ENCODE data around the gene MFSD6.
"Not testable (repeated sequence)": the region's sequence is repeated elsewhere in the genome, so short reads cannot be mapped to it uniquely, and the experiment has no call there.

The MFSD6 gene

DNA sequence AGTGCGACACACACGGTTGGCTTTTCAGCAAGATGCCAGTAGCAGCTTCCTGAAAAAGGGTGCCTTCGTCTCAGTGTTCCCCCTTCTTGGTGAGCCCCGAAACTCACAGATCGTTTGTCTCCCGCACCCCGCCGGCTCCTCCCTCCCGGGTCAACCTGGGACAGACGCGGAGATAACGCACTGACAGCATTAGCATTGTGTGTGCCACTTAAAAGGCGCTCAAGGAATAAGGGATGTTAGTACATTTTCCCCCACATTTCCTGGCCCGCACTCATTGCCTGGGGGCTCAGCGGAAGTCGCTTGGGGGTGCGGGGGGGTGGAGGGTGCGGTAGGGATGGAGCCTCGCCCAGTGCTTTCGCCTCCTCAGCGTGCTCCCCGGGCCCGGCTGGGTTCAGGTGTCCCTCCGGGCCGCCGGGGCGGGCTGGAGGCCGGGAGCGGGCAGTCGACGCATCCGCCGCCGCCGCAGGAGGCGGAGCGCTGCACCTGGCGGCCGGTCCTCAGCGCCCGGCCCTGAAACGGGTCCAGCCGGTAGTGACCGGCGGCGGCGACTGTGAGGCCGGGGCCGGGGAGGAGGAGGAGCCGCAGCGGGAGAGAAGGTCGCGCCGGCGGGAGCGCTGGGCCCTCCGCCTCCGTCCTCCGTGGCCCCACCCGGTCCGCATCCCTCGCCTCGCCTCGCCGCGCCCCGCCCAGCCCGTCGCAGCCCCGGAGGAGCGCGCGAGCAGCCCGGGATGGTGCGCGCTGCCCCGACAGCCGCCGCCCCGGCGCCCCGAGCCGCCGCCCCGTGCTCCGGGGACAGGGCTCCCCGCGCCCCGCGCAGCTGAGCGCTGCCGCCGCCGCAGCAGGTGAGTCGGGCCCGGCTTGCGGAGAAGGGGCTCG, at the start of gene MFSD6:
Gene MFSD6 (plus strand): TSS at position 694 of the 876 bp plus-strand sequence. CDS start 27,675 bp downstream, outside the sequence.
- DNase-seq: peak; percentile 65

DNA sequence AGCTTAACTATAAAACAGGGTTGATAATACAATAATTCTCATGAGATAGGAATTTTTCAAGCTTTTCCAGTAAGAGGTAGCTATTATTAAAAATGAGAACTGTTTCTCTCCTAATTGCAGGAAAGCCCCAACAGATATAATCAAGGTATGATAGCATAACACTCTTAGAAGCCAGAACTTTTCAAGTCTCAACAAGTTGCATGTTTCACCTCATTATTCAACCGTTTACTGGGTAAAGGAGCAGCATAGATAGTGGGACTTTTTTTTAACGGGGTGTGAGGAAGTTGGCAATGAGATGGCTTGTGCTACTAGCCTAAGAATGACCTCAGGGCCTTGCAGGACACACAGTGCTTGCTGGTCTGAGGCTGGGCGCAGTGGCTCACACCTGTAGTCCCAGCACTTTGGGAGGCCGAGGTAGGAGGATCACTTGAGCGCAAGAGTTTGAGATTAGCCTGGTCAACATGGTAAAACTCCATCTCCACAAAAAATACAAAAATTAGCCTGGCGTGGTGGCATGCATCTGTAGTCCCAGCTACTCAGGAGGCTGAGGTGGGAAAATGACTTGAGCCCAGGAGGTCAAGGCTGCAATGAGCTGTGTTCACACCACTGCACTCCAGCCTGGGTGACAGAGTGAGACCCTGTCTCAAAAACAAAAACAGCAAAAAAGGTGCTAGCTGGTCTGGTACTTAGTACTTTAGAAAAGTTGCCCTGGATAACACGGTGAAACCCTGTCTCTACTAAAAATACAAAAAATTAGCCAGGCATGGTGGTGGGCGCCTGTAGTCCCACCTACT, 49.3 kb upstream of the MFSD6 start:
- DNase-seq: not testable (repeated sequence)

DNA sequence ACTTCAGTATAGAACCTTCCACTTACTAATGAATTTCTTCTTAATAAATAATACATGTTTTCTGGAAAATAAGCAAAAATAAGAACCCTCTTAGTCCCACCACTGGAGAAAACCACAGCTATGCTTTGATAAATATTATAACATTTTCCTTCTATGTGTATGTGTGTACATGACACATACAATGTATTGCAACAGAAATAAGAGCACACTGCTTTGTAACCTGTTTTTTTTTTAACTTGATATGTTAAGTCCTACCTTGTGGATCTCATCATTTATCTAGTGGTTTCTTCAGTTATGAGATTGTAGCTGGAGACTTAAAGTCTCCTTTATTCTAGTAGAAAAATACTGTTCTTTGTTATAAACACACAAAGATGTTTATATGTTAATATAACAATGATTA, 47.6 kb upstream of the MFSD6 start:
- no peak for DNase-seq

DNA sequence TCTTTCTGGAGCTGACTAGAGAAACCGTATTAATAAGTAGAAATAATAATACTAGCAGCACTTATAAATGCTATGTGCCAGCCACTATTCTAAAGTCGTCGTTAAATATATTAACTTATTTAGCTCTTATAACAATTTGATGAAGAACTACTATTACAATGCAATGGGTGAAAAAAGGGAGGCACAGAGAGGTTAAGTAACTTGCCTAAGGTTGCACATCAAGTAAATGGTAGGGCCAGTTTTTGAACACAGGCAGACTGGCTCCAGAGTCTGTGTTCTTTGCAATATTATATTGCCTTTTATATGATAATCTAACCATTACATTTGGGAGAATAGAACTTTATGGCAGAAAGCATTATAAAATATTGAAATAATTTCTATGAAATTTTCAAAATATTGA, 47.2 kb upstream of the MFSD6 start:
- DNase-seq: no peak

DNA sequence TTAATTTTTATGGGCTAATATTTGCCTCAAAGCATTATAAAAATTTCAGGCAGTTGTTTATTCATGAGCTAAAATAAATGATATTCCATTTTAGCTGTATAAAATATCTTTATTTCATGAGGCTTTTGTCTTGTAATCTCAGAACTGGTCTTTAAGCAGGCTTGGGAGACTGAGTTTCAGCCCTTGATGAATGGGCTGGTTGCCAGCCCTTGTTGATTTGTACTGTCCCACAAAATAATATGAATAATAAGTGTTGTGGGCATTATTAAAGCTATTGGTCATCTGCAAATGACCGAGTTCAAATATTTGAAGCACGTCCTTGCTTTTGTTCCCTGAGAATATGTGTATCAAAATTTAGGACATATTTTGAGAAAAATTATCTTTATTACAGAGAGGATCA, 46.6 kb upstream of the MFSD6 start:
- no peak for DNase-seq

DNA sequence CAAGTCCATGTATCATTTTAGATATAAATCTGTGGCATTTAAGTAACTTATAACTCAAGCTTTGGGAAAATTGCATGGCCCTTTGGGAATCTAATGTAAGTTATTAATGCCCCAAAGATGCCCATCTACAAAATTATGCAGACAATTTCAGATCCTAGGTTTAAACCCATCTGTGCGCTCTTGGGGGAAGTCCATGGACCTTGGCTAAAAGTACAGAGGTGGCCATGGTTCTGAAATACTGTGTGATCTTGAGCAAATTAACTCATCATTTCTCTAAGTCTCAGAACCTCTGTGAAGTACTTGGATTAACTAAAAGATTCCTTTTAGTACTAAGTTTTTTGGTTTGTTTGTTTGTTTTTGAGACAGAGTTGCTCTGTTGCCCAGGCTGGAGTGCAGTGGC, 45.3 kb upstream of the MFSD6 start:
- no peak for DNase-seq

DNA sequence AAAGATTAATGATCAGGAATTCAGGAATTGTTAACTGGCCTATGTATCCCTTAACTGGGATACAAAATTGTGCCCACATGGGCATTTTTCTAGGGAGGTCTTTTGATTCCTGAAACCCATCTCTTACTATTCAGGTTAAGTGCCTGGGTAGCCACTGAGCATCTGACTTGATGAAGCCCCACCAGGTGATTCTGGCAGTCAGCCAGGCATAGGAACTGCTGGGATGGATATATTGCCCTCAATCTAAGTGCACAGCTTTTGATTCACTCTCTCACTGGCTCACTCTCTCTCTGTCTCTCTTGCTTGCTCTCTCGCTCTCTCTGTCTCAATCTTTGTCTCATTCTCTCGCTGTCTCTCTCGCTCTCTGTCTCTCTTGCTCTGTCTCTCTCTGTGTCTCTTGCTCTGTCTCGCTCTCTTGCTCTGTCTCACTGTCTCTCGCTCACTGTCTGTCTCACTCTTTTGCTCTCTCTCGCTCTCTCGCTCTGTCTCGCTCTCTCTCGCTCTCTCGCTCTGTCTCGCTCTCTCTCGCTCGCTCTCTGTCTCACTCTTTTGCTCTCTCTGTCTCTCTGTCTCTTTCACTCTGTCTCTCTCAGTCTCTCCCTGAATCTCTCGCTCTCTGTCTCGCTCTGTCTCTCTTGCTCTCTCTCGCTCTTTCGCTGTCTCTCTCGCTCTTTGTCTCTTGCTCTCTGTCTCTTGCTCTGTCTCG, 42.5 kb upstream of the MFSD6 start:
- no peak for DNase-seq

DNA sequence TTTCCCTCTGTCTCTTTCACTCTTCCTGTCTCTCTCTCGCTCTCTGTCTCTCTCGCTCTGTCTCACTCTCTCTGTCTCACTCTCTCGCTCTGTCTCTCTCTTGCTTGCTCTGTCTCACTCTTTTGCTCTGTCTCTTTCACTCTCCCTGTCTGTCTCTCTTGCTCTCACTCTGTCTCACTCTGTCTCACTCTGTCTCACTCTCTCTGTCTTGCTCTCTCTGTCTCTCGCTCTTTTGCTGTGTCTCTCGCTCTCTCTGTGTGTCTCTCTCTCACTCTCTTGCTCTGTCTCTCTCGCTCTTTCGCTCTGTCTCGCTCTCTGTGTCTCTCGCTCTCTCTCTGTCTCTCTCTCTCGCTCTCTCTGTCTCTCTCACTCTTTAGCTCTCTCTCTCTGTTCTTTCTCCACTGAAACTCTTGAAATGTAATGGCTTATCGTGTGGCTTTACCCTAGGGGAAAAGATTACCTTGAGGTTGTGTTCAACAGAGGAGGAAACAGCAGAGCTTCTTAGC, 41.9 kb upstream of the MFSD6 start:
- no peak for DNase-seq

DNA sequence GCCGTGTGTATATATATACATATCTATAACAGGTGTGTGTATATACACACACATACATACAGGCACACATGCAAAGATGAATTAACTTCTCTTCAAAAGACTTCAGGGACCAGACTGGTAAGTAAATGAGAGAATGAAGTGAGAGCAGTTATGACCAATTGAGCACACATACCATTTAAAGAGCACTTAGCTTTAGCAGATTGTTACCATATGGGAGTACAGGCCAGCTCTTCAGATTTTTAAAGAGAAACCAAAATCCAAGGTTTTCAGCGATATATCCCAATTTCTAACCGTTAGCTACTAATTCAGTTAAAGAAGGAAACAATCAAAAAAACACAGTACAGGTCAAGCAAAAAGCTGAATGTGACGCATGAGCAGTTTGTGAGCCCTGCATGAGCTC, 41.1 kb upstream of the MFSD6 start:
- no peak for DNase-seq

DNA sequence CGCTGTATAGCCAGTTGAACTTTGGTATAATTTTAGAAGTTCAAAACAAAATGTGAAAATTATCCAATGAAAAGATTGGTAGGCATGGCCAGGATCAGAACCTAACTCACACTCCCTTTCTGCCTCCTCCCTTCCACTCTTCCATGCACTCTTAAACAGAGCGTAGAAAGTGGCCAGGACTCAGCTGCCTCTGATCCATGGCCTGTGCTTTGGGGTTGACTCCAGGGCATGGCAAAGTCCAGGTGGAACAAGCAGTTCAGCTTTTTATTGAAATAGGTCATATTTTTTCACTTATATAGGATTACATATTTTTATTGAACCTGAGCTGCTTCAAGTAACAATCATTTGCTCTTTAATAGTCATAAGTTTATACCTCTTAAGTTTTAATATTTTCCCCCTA, 38.5 kb upstream of the MFSD6 start:
- no peak for DNase-seq

DNA sequence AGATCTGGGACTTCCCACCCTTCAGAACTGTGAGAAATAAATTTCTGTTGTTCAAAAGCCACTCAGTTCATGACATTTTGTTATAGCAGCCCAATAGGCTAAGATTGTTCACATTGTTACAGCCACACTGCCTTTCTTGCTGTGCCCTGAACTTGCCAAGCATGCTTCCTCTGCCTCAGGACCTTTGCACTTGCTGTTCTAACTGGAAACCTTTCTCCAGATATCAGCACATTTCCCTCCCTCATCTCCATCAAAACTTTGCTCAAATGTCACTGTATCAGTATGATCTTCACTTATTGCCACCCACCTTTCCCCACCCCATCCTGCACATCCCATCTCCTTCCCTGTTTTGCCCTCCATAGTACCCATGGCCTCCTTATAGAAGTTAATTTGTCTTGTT, 32.1 kb upstream of the MFSD6 start:
- no peak for DNase-seq

DNA sequence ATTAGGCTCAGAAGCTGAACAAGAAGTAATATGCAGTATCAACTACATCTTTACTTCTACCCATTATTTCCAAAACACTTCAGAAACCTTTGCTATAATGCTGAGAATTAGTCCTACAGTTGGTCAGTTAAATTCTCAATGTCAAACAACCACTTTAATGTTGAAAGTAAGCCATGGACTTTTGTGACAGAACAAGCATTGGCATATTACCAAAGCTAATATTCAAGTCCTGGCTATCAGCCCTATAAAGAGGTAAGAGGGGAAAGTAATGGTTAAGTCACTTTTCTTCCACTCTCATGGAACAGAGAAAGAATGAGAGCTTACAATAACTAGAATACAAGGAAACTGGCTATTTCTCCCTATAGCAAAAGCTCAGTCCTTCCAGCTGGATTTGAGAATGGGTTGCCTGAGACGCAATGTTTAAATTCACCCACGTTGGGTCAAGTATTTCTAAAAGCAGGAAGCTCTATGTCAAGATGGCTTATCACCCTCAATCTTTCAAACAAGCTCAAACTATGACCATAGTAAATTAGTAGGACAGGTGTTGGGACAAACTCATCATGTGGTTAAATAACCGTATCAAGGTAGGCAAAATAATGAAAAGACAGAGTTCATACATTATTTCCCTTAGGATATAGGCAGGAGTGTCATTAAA, 31.4 kb upstream of the MFSD6 start:
- DNase-seq: no peak

DNA sequence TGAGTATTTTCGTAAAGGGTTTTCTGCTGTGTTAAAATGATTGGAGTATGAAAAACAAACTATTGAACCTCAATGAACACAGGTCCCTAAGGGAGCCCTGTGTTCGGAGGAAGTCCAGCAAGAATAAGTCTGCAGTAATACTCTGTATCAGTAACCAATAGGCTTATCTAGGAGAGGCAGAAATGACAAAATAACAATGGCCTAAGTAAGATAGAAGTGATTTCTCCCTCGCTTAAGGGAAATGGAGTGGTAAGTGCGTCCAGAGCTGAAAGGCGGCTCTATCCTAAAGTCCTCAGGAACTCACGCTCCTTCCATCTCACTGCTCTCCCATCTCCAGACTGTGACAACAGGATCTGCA, 29.3 kb upstream of the MFSD6 start:
- no peak for DNase-seq

DNA sequence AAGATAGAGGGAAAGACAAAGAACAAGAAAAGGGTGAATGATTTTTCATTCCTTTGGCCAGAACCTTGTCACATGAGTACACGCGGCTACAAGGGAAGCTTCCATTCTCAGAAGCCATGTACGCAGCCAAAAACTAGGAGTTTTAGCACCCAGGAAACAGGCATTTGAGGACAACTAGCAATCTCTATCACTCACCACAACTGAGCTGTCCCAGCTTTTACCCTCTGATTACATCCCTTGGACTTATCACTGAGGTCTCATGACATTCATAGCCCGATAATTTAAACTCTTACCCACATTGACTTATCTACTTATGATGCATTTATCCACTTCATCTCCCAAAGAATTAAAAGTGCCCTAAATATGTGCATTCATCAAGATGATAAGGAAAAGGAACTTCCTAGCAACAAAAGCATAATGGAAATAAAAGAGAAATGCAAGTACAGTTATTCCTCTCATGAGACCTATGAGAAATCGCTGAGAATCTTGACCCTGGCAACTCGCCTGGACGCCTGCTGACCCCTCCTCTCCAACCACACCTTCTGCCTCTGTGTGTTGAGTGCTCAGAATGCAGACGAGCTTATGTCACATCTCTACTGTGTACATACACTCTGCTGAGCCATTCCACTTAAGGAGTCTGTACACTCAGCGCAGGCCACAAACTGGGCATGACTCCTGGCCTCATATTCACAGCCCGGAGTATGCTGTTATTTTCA, 28.7 kb upstream of the MFSD6 start:
- DNase-seq: no peak

DNA sequence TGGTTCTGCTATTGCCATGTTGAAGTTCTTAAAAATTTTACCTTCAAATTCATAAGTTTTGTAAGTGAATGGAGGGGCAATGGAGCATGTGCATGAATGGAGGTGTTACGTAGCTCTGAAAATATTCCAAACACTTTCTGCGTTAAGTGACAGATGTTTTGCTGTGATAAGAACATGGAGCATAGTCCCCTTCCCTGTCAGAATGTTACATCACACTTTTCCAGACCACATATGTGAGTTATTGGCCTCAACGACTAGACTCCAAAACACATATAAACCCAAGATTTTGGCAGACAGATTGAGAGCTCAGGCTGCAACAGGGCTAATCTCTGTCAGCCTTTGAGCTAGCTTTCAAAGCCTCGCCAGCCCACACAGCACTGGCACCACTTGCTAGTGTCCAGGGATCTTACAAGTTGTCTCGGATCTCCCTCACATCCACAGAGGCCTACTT, 27.2 kb upstream of the MFSD6 start:
- no peak for DNase-seq

DNA sequence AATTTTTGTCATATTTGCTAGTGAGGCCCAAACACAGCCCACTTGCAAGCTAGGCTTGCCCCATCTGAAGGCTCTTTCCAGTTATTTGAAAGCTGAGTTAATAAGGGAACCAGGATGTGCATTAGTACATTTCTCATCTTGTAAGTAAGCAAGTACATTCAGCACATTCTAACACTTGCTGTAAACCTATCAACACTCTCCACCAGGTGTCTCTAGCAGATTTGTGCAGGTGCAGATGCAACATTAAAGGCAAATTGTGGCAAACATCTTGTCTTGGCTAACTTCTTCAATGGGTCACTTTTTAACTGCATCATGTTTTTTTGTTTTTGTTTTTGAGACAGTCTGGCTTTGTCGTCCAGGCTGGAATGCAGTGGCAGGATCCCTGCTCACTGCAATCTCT, 25.3 kb upstream of the MFSD6 start:
- peak; percentile 68 for DNase-seq

DNA sequence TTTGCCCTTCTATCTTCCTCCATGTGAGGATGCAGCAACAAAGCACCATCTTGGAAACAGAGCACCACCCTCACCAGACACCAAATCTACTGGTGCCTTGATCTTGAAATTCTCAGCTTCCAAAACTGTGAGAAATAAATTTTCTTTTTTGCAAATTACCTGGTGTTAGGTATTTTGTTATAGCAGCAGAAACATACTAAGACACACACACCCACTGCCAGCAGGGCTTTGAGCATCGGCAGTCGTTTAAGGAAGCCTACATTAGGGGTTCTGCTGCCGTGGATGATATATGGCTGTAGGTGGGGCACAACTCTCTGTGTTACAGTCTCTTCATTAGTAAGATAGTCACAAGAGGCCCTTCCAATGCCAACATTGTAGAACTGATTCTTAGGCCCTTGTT, 20.7 kb upstream of the MFSD6 start:
- no peak for DNase-seq

DNA sequence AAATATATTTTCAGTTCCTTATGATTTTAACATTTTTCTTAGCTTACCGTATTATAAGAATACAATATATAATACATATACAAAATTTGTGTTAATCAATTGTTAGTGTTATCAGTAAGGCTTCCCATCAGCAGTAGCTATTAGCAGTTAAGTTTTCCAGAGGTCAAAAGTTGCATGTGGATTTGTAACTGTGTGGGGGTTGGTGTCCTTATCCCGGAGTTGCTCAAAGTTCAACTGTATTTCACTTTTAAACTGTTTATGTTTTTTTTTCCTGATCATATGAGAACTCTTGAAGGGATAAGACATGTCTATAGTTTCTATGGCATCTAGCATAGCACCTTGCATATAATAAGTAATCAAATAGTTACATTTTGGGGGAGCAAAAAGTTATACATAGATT, 11.9 kb upstream of the MFSD6 start:
- no peak for DNase-seq

DNA sequence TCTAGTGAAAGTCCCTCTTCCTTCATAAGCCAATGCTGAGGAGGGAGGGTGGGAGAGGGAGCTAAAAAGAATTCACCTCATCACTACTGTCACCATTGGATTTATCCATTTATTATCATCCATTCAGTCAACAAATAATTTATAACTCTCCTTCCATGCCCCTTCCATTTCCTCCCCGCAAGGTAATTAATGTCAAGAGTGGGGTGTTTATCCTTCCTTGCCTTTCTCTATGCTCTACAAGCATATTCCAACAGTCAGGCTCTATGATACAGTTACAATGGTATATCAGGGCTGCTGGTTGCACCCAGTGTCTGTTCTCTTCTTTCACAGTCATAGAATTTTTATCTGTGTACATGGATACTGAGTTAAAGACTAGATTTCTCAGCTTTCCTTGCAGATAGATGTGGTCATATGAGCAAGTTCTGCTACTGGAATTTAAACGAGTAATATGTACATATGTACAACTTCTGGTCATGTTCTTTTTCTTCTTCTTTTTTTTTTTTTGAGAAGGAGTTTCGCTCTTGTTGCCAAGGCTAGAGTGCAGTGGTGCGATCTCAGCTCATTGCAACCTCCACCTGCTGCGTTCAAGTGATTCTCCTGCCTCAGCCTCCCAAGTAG, 5.1 kb upstream of the MFSD6 start:
- no peak for DNase-seq

DNA sequence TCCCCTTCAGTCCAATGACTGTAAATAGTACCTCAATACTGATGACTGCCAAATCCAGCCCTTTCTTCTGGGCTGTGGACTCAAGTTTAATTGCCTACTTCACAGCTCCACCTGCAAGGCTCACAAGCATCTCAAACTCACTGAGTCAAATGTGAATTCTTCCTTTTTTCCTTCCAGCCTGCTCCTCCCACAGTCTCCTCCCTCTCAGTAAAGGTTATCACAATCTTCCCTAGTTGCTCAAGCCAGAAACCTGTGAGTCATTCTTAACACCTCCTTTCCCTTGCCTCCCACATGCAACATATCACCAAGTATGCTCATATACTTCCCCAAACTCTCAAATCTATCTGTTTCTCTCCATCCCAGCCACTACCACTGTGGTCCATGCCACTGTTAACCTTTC, 3.7 kb upstream of the MFSD6 start:
- no peak for DNase-seq

DNA sequence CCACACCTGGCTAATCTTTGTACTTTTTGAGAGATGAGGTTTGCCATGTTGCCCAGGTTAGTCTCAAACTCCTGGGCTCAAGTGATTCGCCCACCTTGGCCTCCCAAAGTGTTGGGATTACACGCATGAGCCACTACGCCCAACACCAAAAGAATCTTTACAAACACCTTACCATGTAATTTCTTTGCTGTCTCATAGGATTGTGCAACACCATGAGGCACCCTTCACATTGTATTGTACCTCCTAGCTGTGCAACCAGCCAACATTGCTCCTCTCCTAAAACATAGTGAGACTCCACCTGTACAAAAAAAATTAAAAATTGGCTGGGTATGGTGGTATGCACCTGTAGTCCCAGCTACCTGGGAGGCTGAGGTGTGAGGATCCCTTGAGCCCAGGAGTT, 3.1 kb upstream of the MFSD6 start:
- no peak for DNase-seq

DNA sequence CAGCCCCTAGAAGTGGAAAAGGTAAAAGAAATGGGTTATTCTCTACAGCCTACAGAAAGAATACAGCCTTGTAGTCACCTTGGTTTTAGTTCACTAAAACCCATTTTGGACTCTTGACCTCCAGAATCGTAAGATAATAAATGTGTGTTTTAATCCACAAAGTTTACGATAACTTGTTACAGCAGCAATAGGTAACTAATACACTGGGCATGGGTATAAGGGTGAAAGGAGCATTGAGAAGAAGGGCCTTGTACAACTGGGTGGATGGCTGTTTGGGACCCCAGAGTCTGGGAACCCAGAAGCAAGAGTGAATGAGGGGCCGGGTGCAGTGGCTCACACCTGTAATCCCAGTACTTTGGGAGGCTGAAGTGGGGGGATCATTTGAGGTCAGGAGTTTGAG, 2.2 kb upstream of the MFSD6 start:
- DNase-seq: no peak
